Measurements from ENCODE around the gene SYNGAP1. TPM values are rescaled to one million over a fixed set of nuclear protein-coding genes. Genes with fewer than 3 reads are reported as not detected.

Gene SYNGAP1
- total and polyA plus RNA-seq, 9 of the 15 experiments (the other 6 are each of a cell fraction or from before 2014, with no cell fraction given): 0.01 to 22.8 (median 3.2) TPM

DNA sequence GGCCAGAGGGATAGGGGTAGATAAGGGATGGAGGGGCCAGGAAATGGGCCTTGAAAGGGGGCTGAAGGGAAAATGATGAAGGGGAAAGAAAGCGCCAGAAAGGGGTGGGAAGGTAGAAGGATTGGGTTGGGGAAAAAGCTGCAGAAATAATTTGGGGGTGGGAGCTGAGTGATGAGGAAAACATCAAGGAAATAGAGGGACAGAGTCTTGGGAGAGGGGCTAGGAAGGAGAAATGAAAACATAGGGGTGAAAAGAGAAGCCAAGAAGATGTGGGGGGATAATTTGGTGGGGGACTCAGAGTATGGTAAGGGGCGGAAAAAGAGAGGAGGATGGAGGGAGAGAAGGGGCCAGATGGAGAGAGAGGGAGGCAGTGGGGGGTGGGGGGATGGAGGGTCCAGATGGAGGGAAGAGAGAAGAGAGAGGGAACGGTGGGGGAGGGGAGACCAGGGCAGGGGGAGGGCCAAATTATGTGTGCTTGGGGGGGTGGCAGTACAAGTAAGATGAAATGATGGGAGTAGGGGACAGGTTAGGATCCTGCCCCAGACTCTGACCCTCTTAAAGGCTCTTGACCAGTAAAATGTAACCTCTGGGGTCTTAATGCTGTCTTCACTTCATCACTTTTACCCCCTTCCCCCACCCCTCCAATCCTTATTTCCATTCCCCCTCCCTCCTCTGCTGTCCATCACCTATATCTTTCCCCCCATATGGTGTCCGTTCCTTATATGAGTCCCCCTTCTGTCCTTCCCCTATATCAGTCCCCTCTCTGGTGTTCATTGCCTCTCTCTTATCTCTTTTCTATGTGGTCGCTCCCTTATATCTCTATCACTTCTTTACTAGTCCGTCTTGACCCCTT lies 852 bp downstream of the SYNGAP1 start (continued):
- peak; percentile 94 for TF ChIP-seq HLTF (IDR thresholded peaks at IDR 0.05)
- no peak; the same call in 1 of the 2 replicates for TF ChIP-seq EGR1 (conservative IDR thresholded peaks at IDR 0.05)
- TF ChIP-seq, protein P1, sequence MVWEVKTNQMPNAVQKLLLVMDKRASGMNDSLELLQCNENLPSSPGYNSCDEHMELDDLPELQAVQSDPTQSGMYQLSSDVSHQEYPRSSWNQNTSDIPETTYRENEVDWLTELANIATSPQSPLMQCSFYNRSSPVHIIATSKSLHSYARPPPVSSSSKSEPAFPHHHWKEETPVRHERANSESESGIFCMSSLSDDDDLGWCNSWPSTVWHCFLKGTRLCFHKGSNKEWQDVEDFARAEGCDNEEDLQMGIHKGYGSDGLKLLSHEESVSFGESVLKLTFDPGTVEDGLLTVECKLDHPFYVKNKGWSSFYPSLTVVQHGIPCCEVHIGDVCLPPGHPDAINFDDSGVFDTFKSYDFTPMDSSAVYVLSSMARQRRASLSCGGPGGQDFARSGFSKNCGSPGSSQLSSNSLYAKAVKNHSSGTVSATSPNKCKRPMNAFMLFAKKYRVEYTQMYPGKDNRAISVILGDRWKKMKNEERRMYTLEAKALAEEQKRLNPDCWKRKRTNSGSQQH (CRISPR knock-in tag; IDR thresholded peaks at IDR 0.05): peak; percentile 38; the same call in 1 of the 2 replicates
- no peak for TF ChIP-seq SRSF1 (IDR thresholded peaks at IDR 0.05; ENCODE audit: low read depth, low read length)
- TF ChIP-seq, protein P2, sequence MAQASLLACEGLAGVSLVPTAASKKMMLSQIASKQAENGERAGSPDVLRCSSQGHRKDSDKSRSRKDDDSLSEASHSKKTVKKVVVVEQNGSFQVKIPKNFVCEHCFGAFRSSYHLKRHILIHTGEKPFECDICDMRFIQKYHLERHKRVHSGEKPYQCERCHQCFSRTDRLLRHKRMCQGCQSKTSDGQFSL (CRISPR knock-in tag; IDR thresholded peaks at IDR 0.05): 0 out of 2 replicates have a peak, but pooled peaks have one; percentile 47
- TF ChIP-seq, protein P2 (tag; IDR thresholded peaks at IDR 0.05): peak in 1 of 2 experiments; percentile 64; a peak in 1 of 4 replicates
- TF ChIP-seq HDAC3 (IDR thresholded peaks at IDR 0.05; ENCODE audit: borderline replicate concordance, partially characterized antibody): no peak
- TF ChIP-seq DACH1 (IDR thresholded peaks at IDR 0.05; ENCODE audit: partially characterized antibody): peak; percentile 36
- no peak for TF ChIP-seq ZNF197 (CRISPR knock-in tag; IDR thresholded peaks at IDR 0.05; ENCODE audit: low read depth)
- peak; percentile 72 for TF ChIP-seq CBFA2T3 (IDR thresholded peaks at IDR 0.05)
- TF ChIP-seq NEUROD1 (IDR thresholded peaks at IDR 0.05; ENCODE audit: borderline replicate concordance, low read depth, low read length, partially characterized antibody): no peak
- TF ChIP-seq MAFK (IDR thresholded peaks at IDR 0.05; ENCODE audit: low read length): no peak
- peak; percentile 74 to 98; a peak in 3 of 4 replicates for TF ChIP-seq TRIM24 (IDR thresholded peaks at IDR 0.05)
- TF ChIP-seq, protein P3, sequence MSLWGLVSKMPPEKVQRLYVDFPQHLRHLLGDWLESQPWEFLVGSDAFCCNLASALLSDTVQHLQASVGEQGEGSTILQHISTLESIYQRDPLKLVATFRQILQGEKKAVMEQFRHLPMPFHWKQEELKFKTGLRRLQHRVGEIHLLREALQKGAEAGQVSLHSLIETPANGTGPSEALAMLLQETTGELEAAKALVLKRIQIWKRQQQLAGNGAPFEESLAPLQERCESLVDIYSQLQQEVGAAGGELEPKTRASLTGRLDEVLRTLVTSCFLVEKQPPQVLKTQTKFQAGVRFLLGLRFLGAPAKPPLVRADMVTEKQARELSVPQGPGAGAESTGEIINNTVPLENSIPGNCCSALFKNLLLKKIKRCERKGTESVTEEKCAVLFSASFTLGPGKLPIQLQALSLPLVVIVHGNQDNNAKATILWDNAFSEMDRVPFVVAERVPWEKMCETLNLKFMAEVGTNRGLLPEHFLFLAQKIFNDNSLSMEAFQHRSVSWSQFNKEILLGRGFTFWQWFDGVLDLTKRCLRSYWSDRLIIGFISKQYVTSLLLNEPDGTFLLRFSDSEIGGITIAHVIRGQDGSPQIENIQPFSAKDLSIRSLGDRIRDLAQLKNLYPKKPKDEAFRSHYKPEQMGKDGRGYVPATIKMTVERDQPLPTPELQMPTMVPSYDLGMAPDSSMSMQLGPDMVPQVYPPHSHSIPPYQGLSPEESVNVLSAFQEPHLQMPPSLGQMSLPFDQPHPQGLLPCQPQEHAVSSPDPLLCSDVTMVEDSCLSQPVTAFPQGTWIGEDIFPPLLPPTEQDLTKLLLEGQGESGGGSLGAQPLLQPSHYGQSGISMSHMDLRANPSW (CRISPR knock-in tag; IDR thresholded peaks at IDR 0.05): no peak
- TF ChIP-seq ZNF347 (CRISPR knock-in tag; IDR thresholded peaks at IDR 0.05; ENCODE audit: low read depth): no peak
- TF ChIP-seq ZNF124 (CRISPR knock-in tag; IDR thresholded peaks at IDR 0.05): no peak
- TF ChIP-seq, protein P4, sequence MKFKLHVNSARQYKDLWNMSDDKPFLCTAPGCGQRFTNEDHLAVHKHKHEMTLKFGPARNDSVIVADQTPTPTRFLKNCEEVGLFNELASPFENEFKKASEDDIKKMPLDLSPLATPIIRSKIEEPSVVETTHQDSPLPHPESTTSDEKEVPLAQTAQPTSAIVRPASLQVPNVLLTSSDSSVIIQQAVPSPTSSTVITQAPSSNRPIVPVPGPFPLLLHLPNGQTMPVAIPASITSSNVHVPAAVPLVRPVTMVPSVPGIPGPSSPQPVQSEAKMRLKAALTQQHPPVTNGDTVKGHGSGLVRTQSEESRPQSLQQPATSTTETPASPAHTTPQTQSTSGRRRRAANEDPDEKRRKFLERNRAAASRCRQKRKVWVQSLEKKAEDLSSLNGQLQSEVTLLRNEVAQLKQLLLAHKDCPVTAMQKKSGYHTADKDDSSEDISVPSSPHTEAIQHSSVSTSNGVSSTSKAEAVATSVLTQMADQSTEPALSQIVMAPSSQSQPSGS (CRISPR knock-in tag; IDR thresholded peaks at IDR 0.05): no peak
- TF ChIP-seq, protein P5, sequence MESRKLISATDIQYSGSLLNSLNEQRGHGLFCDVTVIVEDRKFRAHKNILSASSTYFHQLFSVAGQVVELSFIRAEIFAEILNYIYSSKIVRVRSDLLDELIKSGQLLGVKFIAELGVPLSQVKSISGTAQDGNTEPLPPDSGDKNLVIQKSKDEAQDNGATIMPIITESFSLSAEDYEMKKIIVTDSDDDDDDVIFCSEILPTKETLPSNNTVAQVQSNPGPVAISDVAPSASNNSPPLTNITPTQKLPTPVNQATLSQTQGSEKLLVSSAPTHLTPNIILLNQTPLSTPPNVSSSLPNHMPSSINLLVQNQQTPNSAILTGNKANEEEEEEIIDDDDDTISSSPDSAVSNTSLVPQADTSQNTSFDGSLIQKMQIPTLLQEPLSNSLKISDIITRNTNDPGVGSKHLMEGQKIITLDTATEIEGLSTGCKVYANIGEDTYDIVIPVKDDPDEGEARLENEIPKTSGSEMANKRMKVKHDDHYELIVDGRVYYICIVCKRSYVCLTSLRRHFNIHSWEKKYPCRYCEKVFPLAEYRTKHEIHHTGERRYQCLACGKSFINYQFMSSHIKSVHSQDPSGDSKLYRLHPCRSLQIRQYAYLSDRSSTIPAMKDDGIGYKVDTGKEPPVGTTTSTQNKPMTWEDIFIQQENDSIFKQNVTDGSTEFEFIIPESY (CRISPR knock-in tag; IDR thresholded peaks at IDR 0.05): no peak
- peak; percentile 48 for TF ChIP-seq SIN3B (IDR thresholded peaks at IDR 0.05; ENCODE audit: low read depth)
- no peak for TF ChIP-seq HDGF (IDR thresholded peaks at IDR 0.05)
